ENCODE measurements around the gene ABCA2. TPM values are rescaled to one million over a fixed set of nuclear protein-coding genes. Genes with fewer than 3 reads are reported as not detected.

Gene ABCA2
- total and polyA plus RNA-seq, 9 of the 15 experiments (the other 6 are each of a cell fraction or from before 2014, with no cell fraction given), result 0.69 to 16.3 (median 6.1) TPM; not detected in 2

DNA sequence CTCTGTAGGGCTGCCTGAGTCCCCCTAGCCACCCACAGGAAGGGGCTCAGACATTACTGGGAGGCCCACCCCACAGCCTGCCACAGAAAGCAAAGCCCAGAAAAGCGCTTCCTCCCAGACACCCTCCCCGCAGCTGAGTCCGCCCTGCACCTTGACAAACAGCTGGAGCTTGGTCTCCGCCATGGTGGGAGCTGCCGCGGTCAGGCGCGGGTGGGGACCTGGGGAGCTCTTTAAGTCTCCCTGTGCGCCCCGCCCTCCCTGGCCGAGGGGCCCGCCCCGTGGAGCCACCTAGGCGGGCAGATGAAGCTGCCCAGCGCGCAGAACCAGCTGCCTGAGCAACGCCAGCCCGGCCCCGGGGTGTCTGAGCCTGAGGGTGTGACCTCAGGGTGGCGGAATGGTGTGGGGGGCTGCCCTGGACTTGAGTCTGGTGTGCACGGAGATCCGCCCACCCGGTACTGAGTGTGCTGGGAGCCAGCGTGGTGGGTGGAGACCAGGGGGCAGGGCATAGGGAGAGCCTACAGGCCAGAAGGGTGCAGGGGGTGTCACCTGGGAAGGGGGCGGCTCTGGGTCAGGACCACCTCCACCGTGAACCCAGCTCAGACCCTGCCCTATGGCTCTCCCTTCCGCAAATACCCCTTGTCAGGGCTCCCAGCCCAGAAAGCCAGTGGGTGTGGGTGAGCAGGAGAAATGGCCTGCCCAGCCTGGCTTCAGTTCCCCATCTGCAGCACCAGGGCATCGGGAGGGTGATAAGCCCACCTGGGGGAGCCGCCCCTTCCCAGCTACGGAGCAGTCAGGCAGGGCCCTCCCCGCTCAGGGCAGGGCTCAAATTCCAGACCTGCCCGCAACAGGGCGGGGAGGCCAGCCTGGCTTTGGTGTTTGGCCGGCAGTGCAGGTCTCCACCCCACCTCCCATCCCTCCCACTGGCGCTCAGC is 31.4 kb downstream of the ABCA2 start, which contains the start of gene CLIC3 (continued):
- TF ChIP-seq, protein P1, sequence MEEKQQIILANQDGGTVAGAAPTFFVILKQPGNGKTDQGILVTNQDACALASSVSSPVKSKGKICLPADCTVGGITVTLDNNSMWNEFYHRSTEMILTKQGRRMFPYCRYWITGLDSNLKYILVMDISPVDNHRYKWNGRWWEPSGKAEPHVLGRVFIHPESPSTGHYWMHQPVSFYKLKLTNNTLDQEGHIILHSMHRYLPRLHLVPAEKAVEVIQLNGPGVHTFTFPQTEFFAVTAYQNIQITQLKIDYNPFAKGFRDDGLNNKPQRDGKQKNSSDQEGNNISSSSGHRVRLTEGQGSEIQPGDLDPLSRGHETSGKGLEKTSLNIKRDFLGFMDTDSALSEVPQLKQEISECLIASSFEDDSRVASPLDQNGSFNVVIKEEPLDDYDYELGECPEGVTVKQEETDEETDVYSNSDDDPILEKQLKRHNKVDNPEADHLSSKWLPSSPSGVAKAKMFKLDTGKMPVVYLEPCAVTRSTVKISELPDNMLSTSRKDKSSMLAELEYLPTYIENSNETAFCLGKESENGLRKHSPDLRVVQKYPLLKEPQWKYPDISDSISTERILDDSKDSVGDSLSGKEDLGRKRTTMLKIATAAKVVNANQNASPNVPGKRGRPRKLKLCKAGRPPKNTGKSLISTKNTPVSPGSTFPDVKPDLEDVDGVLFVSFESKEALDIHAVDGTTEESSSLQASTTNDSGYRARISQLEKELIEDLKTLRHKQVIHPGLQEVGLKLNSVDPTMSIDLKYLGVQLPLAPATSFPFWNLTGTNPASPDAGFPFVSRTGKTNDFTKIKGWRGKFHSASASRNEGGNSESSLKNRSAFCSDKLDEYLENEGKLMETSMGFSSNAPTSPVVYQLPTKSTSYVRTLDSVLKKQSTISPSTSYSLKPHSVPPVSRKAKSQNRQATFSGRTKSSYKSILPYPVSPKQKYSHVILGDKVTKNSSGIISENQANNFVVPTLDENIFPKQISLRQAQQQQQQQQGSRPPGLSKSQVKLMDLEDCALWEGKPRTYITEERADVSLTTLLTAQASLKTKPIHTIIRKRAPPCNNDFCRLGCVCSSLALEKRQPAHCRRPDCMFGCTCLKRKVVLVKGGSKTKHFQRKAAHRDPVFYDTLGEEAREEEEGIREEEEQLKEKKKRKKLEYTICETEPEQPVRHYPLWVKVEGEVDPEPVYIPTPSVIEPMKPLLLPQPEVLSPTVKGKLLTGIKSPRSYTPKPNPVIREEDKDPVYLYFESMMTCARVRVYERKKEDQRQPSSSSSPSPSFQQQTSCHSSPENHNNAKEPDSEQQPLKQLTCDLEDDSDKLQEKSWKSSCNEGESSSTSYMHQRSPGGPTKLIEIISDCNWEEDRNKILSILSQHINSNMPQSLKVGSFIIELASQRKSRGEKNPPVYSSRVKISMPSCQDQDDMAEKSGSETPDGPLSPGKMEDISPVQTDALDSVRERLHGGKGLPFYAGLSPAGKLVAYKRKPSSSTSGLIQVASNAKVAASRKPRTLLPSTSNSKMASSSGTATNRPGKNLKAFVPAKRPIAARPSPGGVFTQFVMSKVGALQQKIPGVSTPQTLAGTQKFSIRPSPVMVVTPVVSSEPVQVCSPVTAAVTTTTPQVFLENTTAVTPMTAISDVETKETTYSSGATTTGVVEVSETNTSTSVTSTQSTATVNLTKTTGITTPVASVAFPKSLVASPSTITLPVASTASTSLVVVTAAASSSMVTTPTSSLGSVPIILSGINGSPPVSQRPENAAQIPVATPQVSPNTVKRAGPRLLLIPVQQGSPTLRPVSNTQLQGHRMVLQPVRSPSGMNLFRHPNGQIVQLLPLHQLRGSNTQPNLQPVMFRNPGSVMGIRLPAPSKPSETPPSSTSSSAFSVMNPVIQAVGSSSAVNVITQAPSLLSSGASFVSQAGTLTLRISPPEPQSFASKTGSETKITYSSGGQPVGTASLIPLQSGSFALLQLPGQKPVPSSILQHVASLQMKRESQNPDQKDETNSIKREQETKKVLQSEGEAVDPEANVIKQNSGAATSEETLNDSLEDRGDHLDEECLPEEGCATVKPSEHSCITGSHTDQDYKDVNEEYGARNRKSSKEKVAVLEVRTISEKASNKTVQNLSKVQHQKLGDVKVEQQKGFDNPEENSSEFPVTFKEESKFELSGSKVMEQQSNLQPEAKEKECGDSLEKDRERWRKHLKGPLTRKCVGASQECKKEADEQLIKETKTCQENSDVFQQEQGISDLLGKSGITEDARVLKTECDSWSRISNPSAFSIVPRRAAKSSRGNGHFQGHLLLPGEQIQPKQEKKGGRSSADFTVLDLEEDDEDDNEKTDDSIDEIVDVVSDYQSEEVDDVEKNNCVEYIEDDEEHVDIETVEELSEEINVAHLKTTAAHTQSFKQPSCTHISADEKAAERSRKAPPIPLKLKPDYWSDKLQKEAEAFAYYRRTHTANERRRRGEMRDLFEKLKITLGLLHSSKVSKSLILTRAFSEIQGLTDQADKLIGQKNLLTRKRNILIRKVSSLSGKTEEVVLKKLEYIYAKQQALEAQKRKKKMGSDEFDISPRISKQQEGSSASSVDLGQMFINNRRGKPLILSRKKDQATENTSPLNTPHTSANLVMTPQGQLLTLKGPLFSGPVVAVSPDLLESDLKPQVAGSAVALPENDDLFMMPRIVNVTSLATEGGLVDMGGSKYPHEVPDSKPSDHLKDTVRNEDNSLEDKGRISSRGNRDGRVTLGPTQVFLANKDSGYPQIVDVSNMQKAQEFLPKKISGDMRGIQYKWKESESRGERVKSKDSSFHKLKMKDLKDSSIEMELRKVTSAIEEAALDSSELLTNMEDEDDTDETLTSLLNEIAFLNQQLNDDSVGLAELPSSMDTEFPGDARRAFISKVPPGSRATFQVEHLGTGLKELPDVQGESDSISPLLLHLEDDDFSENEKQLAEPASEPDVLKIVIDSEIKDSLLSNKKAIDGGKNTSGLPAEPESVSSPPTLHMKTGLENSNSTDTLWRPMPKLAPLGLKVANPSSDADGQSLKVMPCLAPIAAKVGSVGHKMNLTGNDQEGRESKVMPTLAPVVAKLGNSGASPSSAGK (IDR thresholded peaks at IDR 0.05), result no peak
- no peak for TF ChIP-seq CSDE1 (IDR thresholded peaks at IDR 0.05)
- TF ChIP-seq, protein P2, sequence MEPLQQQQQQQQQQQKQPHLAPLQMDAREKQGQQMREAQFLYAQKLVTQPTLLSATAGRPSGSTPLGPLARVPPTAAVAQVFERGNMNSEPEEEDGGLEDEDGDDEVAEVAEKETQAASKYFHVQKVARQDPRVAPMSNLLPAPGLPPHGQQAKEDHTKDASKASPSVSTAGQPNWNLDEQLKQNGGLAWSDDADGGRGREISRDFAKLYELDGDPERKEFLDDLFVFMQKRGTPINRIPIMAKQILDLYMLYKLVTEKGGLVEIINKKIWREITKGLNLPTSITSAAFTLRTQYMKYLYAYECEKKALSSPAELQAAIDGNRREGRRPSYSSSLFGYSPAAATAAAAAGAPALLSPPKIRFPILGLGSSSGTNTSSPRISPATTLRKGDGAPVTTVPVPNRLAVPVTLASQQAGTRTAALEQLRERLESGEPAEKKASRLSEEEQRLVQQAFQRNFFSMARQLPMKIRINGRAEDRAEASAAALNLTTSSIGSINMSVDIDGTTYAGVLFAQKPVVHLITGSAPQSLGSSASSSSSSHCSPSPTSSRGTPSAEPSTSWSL (CRISPR knock-in tag; IDR thresholded peaks at IDR 0.05; ENCODE audit: borderline replicate concordance), result no peak
- TF ChIP-seq, protein P3, sequence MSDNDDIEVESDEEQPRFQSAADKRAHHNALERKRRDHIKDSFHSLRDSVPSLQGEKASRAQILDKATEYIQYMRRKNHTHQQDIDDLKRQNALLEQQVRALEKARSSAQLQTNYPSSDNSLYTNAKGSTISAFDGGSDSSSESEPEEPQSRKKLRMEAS (CRISPR knock-in tag; IDR thresholded peaks at IDR 0.05), result 0 out of 2 replicates have a peak, but pooled peaks have one; percentile 17
- no peak for TF ChIP-seq FUS (optimal IDR thresholded peaks at IDR 0.05; ENCODE audit: low read depth, low read length)
- TF ChIP-seq, protein P4, sequence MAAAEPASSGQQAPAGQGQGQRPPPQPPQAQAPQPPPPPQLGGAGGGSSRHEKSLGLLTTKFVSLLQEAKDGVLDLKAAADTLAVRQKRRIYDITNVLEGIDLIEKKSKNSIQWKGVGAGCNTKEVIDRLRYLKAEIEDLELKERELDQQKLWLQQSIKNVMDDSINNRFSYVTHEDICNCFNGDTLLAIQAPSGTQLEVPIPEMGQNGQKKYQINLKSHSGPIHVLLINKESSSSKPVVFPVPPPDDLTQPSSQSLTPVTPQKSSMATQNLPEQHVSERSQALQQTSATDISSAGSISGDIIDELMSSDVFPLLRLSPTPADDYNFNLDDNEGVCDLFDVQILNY (CRISPR knock-in tag; IDR thresholded peaks at IDR 0.05), result no peak
- TF ChIP-seq C11orf30 (IDR thresholded peaks at IDR 0.05; ENCODE audit: low read depth), result no peak
- TF ChIP-seq CREBBP (IDR thresholded peaks at IDR 0.05; ENCODE audit: low read depth, low read length), result no peak
- TF ChIP-seq, protein P5, sequence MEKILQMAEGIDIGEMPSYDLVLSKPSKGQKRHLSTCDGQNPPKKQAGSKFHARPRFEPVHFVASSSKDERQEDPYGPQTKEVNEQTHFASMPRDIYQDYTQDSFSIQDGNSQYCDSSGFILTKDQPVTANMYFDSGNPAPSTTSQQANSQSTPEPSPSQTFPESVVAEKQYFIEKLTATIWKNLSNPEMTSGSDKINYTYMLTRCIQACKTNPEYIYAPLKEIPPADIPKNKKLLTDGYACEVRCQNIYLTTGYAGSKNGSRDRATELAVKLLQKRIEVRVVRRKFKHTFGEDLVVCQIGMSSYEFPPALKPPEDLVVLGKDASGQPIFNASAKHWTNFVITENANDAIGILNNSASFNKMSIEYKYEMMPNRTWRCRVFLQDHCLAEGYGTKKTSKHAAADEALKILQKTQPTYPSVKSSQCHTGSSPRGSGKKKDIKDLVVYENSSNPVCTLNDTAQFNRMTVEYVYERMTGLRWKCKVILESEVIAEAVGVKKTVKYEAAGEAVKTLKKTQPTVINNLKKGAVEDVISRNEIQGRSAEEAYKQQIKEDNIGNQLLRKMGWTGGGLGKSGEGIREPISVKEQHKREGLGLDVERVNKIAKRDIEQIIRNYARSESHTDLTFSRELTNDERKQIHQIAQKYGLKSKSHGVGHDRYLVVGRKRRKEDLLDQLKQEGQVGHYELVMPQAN (IDR thresholded peaks at IDR 0.05; ENCODE audit: borderline replicate concordance), result 0 out of 2 replicates have a peak, but pooled peaks have one; percentile 34
